WTC11 (cell line): Measurements from ENCODE around the gene OCRL. TPM values are rescaled to one million over a fixed set of nuclear protein-coding genes. Genes with fewer than 3 reads are reported as not detected.

ENCODE experiments used
- ATAC-seq: fragments of 200-7000 bp; cut with Tn5 transposase; 2 replicates; pipeline ENCODE4 v1.10.0; 2021; ENCODE audit warnings: mild to moderate bottlenecking, moderate library complexity
- CTCF ChIA-PET: fragments of 300-600 bp; sonication (Branson Sonifier 250); formaldehyde crosslinking; loops from one replicate; lab custom pipeline; 2021; ENCODE audit warnings: antibody characterized with exemption; lab: Charles Lee
- POLR2A ChIA-PET: fragments of 350-600 bp; sonication (Branson Sonifier 250); formaldehyde crosslinking; loops from one replicate; lab custom pipeline; 2021; ENCODE audit warnings: antibody characterized with exemption; lab: Charles Lee
- DNase-seq: peaks from one replicate; pipeline ENCODE4 v3.0.0; 2021; ENCODE audit warnings: low spot score
- H3K27ac Mint-ChIP-seq: 2 replicates; pipeline ENCODE4 v1.8.0; 2021; ENCODE audit warnings: mixed read lengths
- H3K27me3 Mint-ChIP-seq: 2 replicates; pipeline ENCODE4 v1.8.0; 2021; ENCODE audit warnings: low read depth, mild to moderate bottlenecking, moderate library complexity, mixed read lengths
- H3K36me3 Mint-ChIP-seq: 2 replicates; pipeline ENCODE4 v1.8.0; 2021; ENCODE audit warnings: mixed read lengths
- H3K4me1 Mint-ChIP-seq: 2 replicates; pipeline ENCODE4 v1.8.0; 2022; ENCODE audit warnings: mixed read lengths
- H3K4me3 Mint-ChIP-seq: 2 replicates; pipeline ENCODE4 v1.8.0; 2021; ENCODE audit warnings: mild to moderate bottlenecking, moderate library complexity, mixed read lengths
- H3K9me3 Mint-ChIP-seq: 2 replicates; pipeline ENCODE4 v1.8.0; 2021; ENCODE audit warnings: mixed read lengths
- AR ChIP-seq: fragments of 250-450 bp; sonication (Bioruptor Pico); IDR thresholded peaks from 2 replicates; pipeline ENCODE4 v1.9.0; 2021; ENCODE audit warnings: mild to moderate bottlenecking
- ATF3 ChIP-seq: sonication (generic); formaldehyde crosslinking; conservative IDR thresholded peaks from 2 replicates; pipeline ENCODE4 v1.8.1; 2022; ENCODE audit warnings: mild to moderate bottlenecking, missing genetic modification reagents
- CREM ChIP-seq: sonication (generic); formaldehyde crosslinking; IDR thresholded peaks from 2 replicates; pipeline ENCODE4 v1.8.1; 2022; ENCODE audit warnings: mild to moderate bottlenecking, missing genetic modification reagents, moderate library complexity
- E2F1 ChIP-seq: sonication (generic); formaldehyde crosslinking; IDR thresholded peaks from 2 replicates; pipeline ENCODE4 v1.8.0; 2022; ENCODE audit warnings: mild to moderate bottlenecking, missing genetic modification reagents
- FOXJ3 ChIP-seq: sonication (generic); formaldehyde crosslinking; IDR thresholded peaks from 2 replicates; pipeline ENCODE4 v1.9.0; 2021; ENCODE audit warnings: missing genetic modification reagents, mild to moderate bottlenecking, borderline replicate concordance
- FOXP4 ChIP-seq: sonication (generic); formaldehyde crosslinking; IDR thresholded peaks from 2 replicates; pipeline ENCODE4 v1.8.0; 2022; ENCODE audit warnings: mild to moderate bottlenecking, missing genetic modification reagents
- GABPB1 ChIP-seq: sonication (generic); formaldehyde crosslinking; IDR thresholded peaks from 2 replicates; pipeline ENCODE4 v1.8.1; 2023; ENCODE audit warnings: mild to moderate bottlenecking, missing genetic modification reagents
- IRF2 ChIP-seq: sonication (generic); formaldehyde crosslinking; IDR thresholded peaks from 2 replicates; pipeline ENCODE4 v1.8.0; 2022; ENCODE audit warnings: low read depth, missing genetic modification reagents, borderline replicate concordance
- MLX ChIP-seq: sonication (generic); formaldehyde crosslinking; IDR thresholded peaks from 2 replicates; pipeline ENCODE4 v1.8.1; 2023; ENCODE audit warnings: mild to moderate bottlenecking, missing genetic modification reagents, moderate library complexity
- STAT6 ChIP-seq: sonication (generic); formaldehyde crosslinking; conservative IDR thresholded peaks from 2 replicates; pipeline ENCODE4 v1.8.1; 2023; ENCODE audit warnings: mild to moderate bottlenecking, low read depth, missing genetic modification reagents, moderate library complexity
- ZNF263 ChIP-seq: sonication (generic); formaldehyde crosslinking; IDR thresholded peaks from 2 replicates; pipeline ENCODE4 v1.8.1; 2022; ENCODE audit warnings: low read depth, mild to moderate bottlenecking, moderate library complexity, missing genetic modification reagents
- ZNF396 ChIP-seq: fragments of 250-450 bp; sonication (Bioruptor Pico); IDR thresholded peaks from 2 replicates; pipeline ENCODE4 v1.8.0; 2021; ENCODE audit warnings: mild to moderate bottlenecking, moderate library complexity, borderline replicate concordance
- ZNF425 ChIP-seq: fragments of 250-450 bp; sonication (Bioruptor Pico); conservative IDR thresholded peaks from 2 replicates; pipeline ENCODE4 v1.9.0; 2021; ENCODE audit warnings: mild to moderate bottlenecking
- total RNA-seq: library from RNA; stranded (reverse); gene quantifications from 3 replicates; pipeline ENCODE4 v1.2.3, GENCODE V29; 2021

Gene OCRL
- total RNA-seq, 1 experiment from 2014 or later = 17.4 TPM

- TF ChIP-seq FOXP4 (CRISPR knock-in tag) (no peak), ZNF425 (CRISPR knock-in tag) (no peak)
- TF ChIP-seq, all 79 proteins: peak for 0
Observed at GRCh38 chrX:129565046-129565650, 25.1 kb downstream of the OCRL start (continued).

- CTCF ChIA-PET = no interaction called here
- Mint-ChIP-seq H3K36me3 (peaks cover 49% of the 10 kb centered on the region), H3K27ac (no peak overlapping the region), H3K4me1 (peaks cover 12% of the 10 kb centered on the region), H3K27me3 (no peaks in the 10 kb centered on the region), H3K9me3 (no peaks in the 10 kb centered on the region), H3K4me3 (no peak overlapping the region)
- POLR2A ChIA-PET = no interaction called here
- no peak for TF ChIP-seq GABPB1 (CRISPR knock-in tag)
- no peak for ATAC-seq
- DNase-seq = no peak
Observed at GRCh38 chrX:129566073-129566472, 26.0 kb downstream of the OCRL start.

GRCh38 chrX:129568349-129568748, 28.3 kb downstream of the OCRL start:
- DNase-seq (no peak), ATAC-seq (no peak)
- ChIA-PET POLR2A (no interaction called here), CTCF (no interaction called here)
- Mint-ChIP-seq H3K4me3 (no peak overlapping the region), H3K27me3 (no peaks in the 10 kb centered on the region), H3K36me3 (peaks cover 45% of the 10 kb centered on the region), H3K9me3 (no peaks in the 10 kb centered on the region), H3K27ac (no peak overlapping the region), H3K4me1 (peaks cover 12% of the 10 kb centered on the region)
- no peak for TF ChIP-seq ATF3 (CRISPR knock-in tag)
- no peak for TF ChIP-seq ZNF263 (CRISPR knock-in tag)
- no peak for TF ChIP-seq CREM (CRISPR knock-in tag)
- TF ChIP-seq ZNF396 = no peak
- no peak for TF ChIP-seq E2F1 (CRISPR knock-in tag)
- TF ChIP-seq ZNF425 (CRISPR knock-in tag) = no peak
- TF ChIP-seq MLX (CRISPR knock-in tag) = no peak
- TF ChIP-seq STAT6 (CRISPR knock-in tag) = no peak
- no peak for TF ChIP-seq IRF2 (CRISPR knock-in tag)
- TF ChIP-seq AR (CRISPR knock-in tag) = no peak
- TF ChIP-seq FOXJ3 (CRISPR knock-in tag) = no peak
